Activated CD4-positive, CD25-positive, alpha-beta regulatory T cell (primary cell): ENCODE results near the gene DLX1.
"Not testable (repeated sequence)": the region's sequence is repeated elsewhere in the genome, so short reads cannot be mapped to it uniquely, and the experiment has no call there.

Source experiments
- DNase-seq, 4 experiments: peaks; one replicate each; lab custom pipeline; 2025; lab: John Stamatoyannopoulos, UW

DLX1 gene

GRCh38 chr2:172098650-172099471 lies 13.6 kb downstream of the DLX1 start:
- no peak for DNase-seq

GRCh38 chr2:172099472-172100079 lies 14.3 kb downstream of the DLX1 start:
- DNase-seq = no peak

GRCh38 chr2:172100080-172100934 lies 15.0 kb downstream of the DLX1 start:
- DNase-seq = no peak

- no peak for DNase-seq
These were observed 15.9 kb downstream of the DLX1 start for GRCh38 chr2:172100935-172101820.

- no peak for DNase-seq
These were observed 16.6 kb downstream of the DLX1 start for GRCh38 chr2:172101821-172102390.

GRCh38 chr2:172102391-172103359 lies 17.4 kb downstream of the DLX1 start, which contains the start of gene DLX2:
DLX2 (minus strand) TSS chr2:172102900; CDS start chr2:172102538, 362 bp downstream.
- peak in 3 of 4 experiments; percentile 16 to 32 (median 23) for DNase-seq

GRCh38 chr2:172103471-172104272 lies 18.4 kb downstream of the DLX1 start:
- DNase-seq = peak in 3 of 4 experiments; percentile 13 to 55 (median 40)

GRCh38 chr2:172105471-172106107 lies 20.3 kb downstream of the DLX1 start:
- no peak for DNase-seq

- DNase-seq = peak in 1 of 4 experiments; percentile 12
These were observed 21.0 kb downstream of the DLX1 start for GRCh38 chr2:172106108-172106961.

GRCh38 chr2:172107690-172108586 lies 22.6 kb downstream of the DLX1 start:
- DNase-seq = no peak

GRCh38 chr2:172108587-172108930 lies 23.3 kb downstream of the DLX1 start:
- DNase-seq = no peak

GRCh38 chr2:172109256-172109987 lies 24.1 kb downstream of the DLX1 start:
- no peak for DNase-seq

- no peak for DNase-seq
These were observed 24.9 kb downstream of the DLX1 start for GRCh38 chr2:172109988-172110811.

- no peak for DNase-seq
These were observed 28.3 kb downstream of the DLX1 start for GRCh38 chr2:172113617-172114016.

- DNase-seq = not testable (repeated sequence)
These were observed 28.9 kb downstream of the DLX1 start for GRCh38 chr2:172114176-172114575.
